Measurements from ENCODE around the gene CD84. TPM values are rescaled to one million over a fixed set of nuclear protein-coding genes. Genes with fewer than 3 reads are reported as not detected.

CD84 gene
- total and polyA plus RNA-seq, 4 donors = 1.9 to 18.8 (median 10.7) TPM

- no peak for ATAC-seq (ENCODE audit: insufficient read depth, low FRiP score)
- Histone ChIP-seq H3K9ac (ENCODE audit: insufficient read depth in 1 of 2, low read length in 2 of 2) (no peak overlapping the region), H3K4me1 (ENCODE audit: control insufficient read depth in 5 of 5, insufficient read depth in 5 of 5, low read length in 5 of 5) (peaks cover 0 to 18% (median 0%) of the 10 kb centered on the region in 5 donors), H3K36me3 (ENCODE audit: control insufficient read depth in 4 of 4, insufficient read depth in 4 of 4, low read length in 4 of 4) (no peaks in the 10 kb centered on the region), H3K27me3 (ENCODE audit: control insufficient read depth in 3 of 3, insufficient read depth in 3 of 3, low read length in 2 of 3) (no peaks in the 10 kb centered on the region), H3K9me3 (ENCODE audit: control insufficient read depth in 4 of 4, insufficient read depth in 3 of 4, low read length in 3 of 4) (peaks cover 0 to 7% (median under 1%) of the 10 kb centered on the region in 4 donors), H3K4me3 (no peak overlapping the region), H3K27ac (ENCODE audit: low read depth in 1 of 2, low read length in 1 of 2) (no peak overlapping the region)
- no peak for DNase-seq
- no peak for TF ChIP-seq CTCF (IDR thresholded peaks at IDR 0.05; ENCODE audit: control extremely low read depth, extremely low read depth)
- WGBS, 2 donors = 72 to 81% methylated on average over 6 of the region's 6 CpGs
Measured at GRCh38 chr1:160539684-160539989, 39.7 kb downstream of the CD84 start.

- Histone ChIP-seq H3K9ac (ENCODE audit: insufficient read depth in 1 of 2, low read length in 2 of 2) (no peak overlapping the region), H3K4me1 (ENCODE audit: control insufficient read depth in 5 of 5, insufficient read depth in 5 of 5, low read length in 5 of 5) (peaks cover 0 to 18% (median 0%) of the 10 kb centered on the region in 5 donors), H3K4me3 (no peak overlapping the region), H3K9me3 (ENCODE audit: control insufficient read depth in 4 of 4, insufficient read depth in 3 of 4, low read length in 3 of 4) (peaks cover 0 to 7% (median under 1%) of the 10 kb centered on the region in 4 donors), H3K27me3 (ENCODE audit: control insufficient read depth in 3 of 3, insufficient read depth in 3 of 3, low read length in 2 of 3) (no peaks in the 10 kb centered on the region), H3K27ac (ENCODE audit: low read depth in 1 of 2, low read length in 1 of 2) (no peak overlapping the region), H3K36me3 (ENCODE audit: control insufficient read depth in 4 of 4, insufficient read depth in 4 of 4, low read length in 4 of 4) (no peaks in the 10 kb centered on the region)
- no peak for TF ChIP-seq CTCF (IDR thresholded peaks at IDR 0.05; ENCODE audit: control extremely low read depth, extremely low read depth)
- 72 to 74% methylated on average over 5 of the region's 5 CpGs for WGBS, 2 donors
- DNase-seq (no peak), ATAC-seq (ENCODE audit: insufficient read depth, low FRiP score) (no peak)
Measured at GRCh38 chr1:160538985-160539651, 40.2 kb downstream of the CD84 start.

GRCh38 chr1:160537714-160538665, 41.3 kb downstream of the CD84 start:
- H3K9me3 ChIP-seq (ENCODE audit: control insufficient read depth in 4 of 4, insufficient read depth in 3 of 4, low read length in 3 of 4) = peaks cover 0 to 7% (median under 1%) of the 10 kb centered on the region in 4 donors
- peaks cover 0 to 15% (median 0%) of the 10 kb centered on the region in 5 donors for H3K4me1 ChIP-seq (ENCODE audit: control insufficient read depth in 5 of 5, insufficient read depth in 5 of 5, low read length in 5 of 5)
- WGBS, 2 donors = 93 to 95% methylated on average over 7 to 8 of the region's 8 CpGs
- no peak overlapping the region for H3K9ac ChIP-seq (ENCODE audit: insufficient read depth in 1 of 2, low read length in 2 of 2)
- DNase-seq (no peak), ATAC-seq (ENCODE audit: insufficient read depth, low FRiP score) (no peak)
- H3K27me3 ChIP-seq (ENCODE audit: control insufficient read depth in 3 of 3, insufficient read depth in 3 of 3, low read length in 2 of 3) = no peaks in the 10 kb centered on the region
- no peaks in the 10 kb centered on the region for H3K36me3 ChIP-seq (ENCODE audit: control insufficient read depth in 4 of 4, insufficient read depth in 4 of 4, low read length in 4 of 4)
- no peak overlapping the region for H3K27ac ChIP-seq (ENCODE audit: low read depth in 1 of 2, low read length in 1 of 2)
- H3K4me3 ChIP-seq = no peak overlapping the region
- TF ChIP-seq CTCF (IDR thresholded peaks at IDR 0.05; ENCODE audit: control extremely low read depth, extremely low read depth) = no peak
